ENCODE results near the gene RNF152.
A peak's percentile ranks its signal among the peaks of the same experiment; 100 is the strongest.

Gene RNF152

GRCh38 chr18:61893309-61893970 lies 633 bp upstream of the RNF152 start:
- TF ChIP-seq, protein P1, sequence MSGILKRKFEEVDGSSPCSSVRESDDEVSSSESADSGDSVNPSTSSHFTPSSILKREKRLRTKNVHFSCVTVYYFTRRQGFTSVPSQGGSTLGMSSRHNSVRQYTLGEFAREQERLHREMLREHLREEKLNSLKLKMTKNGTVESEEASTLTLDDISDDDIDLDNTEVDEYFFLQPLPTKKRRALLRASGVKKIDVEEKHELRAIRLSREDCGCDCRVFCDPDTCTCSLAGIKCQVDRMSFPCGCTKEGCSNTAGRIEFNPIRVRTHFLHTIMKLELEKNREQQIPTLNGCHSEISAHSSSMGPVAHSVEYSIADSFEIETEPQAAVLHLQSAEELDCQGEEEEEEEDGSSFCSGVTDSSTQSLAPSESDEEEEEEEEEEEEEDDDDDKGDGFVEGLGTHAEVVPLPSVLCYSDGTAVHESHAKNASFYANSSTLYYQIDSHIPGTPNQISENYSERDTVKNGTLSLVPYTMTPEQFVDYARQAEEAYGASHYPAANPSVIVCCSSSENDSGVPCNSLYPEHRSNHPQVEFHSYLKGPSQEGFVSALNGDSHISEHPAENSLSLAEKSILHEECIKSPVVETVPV (CRISPR knock-in tag; IDR thresholded peaks at IDR 0.05): no peak
- TF ChIP-seq CSDC2 (CRISPR knock-in tag; IDR thresholded peaks at IDR 0.05) (peak; percentile 85), ZFP3 (CRISPR knock-in tag; IDR thresholded peaks at IDR 0.05) (peak; percentile 78), BACH2 (CRISPR knock-in tag; IDR thresholded peaks at IDR 0.05; ENCODE audit: borderline replicate concordance) (0 out of 2 replicates have a peak, but pooled peaks have one; percentile 52), ARNTL (CRISPR knock-in tag; IDR thresholded peaks at IDR 0.05; ENCODE audit: borderline replicate concordance, low read depth) (peak; percentile 59; the same call in 1 of the 2 replicates), ZC3H10 (CRISPR knock-in tag; IDR thresholded peaks at IDR 0.05) (no peak), SNAI2 (CRISPR knock-in tag; IDR thresholded peaks at IDR 0.05) (peak; percentile 83; the same call in 1 of the 2 replicates), ISL1 (CRISPR knock-in tag; IDR thresholded peaks at IDR 0.05) (no peak), ZNF70 (CRISPR knock-in tag; IDR thresholded peaks at IDR 0.05) (peak; percentile 36; the same call in 1 of the 2 replicates), TCF4 (CRISPR knock-in tag; IDR thresholded peaks at IDR 0.05; ENCODE audit: borderline replicate concordance) (no peak), POU6F1 (CRISPR knock-in tag; IDR thresholded peaks at IDR 0.05; ENCODE audit: borderline replicate concordance, low read depth) (no peak), ZNF565 (CRISPR knock-in tag; conservative IDR thresholded peaks at IDR 0.05; ENCODE audit: low read depth) (0 out of 2 replicates have a peak, but pooled peaks have one; percentile 38), PPARA (CRISPR knock-in tag; IDR thresholded peaks at IDR 0.05; ENCODE audit: borderline replicate concordance) (no peak), ZFP30 (CRISPR knock-in tag; IDR thresholded peaks at IDR 0.05) (0 out of 2 replicates have a peak, but pooled peaks have one; percentile 20), ZNF8 (CRISPR knock-in tag; IDR thresholded peaks at IDR 0.05) (0 out of 2 replicates have a peak, but pooled peaks have one; percentile 9)
- TF ChIP-seq, protein P2, sequence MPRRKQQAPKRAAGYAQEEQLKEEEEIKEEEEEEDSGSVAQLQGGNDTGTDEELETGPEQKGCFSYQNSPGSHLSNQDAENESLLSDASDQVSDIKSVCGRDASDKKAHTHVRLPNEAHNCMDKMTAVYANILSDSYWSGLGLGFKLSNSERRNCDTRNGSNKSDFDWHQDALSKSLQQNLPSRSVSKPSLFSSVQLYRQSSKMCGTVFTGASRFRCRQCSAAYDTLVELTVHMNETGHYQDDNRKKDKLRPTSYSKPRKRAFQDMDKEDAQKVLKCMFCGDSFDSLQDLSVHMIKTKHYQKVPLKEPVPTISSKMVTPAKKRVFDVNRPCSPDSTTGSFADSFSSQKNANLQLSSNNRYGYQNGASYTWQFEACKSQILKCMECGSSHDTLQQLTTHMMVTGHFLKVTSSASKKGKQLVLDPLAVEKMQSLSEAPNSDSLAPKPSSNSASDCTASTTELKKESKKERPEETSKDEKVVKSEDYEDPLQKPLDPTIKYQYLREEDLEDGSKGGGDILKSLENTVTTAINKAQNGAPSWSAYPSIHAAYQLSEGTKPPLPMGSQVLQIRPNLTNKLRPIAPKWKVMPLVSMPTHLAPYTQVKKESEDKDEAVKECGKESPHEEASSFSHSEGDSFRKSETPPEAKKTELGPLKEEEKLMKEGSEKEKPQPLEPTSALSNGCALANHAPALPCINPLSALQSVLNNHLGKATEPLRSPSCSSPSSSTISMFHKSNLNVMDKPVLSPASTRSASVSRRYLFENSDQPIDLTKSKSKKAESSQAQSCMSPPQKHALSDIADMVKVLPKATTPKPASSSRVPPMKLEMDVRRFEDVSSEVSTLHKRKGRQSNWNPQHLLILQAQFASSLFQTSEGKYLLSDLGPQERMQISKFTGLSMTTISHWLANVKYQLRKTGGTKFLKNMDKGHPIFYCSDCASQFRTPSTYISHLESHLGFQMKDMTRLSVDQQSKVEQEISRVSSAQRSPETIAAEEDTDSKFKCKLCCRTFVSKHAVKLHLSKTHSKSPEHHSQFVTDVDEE (CRISPR knock-in tag; IDR thresholded peaks at IDR 0.05): peak; percentile 94
- ATAC-seq: peak; percentile 34

GRCh38 chr18:61891894-61892293 lies 913 bp downstream of the RNF152 start:
- TF ChIP-seq TCF4 (CRISPR knock-in tag; IDR thresholded peaks at IDR 0.05; ENCODE audit: borderline replicate concordance) (peak; percentile 16; the same call in 1 of the 2 replicates), ZNF565 (CRISPR knock-in tag; conservative IDR thresholded peaks at IDR 0.05; ENCODE audit: low read depth) (no peak)
- ATAC-seq: no peak

DNA sequence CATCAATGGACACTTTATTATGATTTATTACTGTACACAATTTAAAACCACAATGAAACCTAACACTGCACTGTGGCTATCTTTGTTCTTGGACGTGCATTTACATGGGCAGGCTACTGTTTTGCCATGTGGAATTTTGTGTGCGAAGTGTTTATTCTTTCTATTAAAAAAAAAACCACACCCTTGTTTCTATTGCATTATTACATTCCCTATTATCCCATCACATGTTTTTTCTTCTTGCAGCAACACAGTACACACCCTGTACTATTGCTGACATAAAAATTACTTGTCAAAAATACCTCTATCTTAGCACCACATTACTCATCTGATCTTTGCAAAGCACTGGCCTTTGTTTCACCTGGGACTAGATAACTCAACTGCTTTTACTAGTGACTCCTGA lies 1.5 kb downstream of the RNF152 start:
- no peak for ATAC-seq
- TF ChIP-seq CSDC2 (CRISPR knock-in tag; IDR thresholded peaks at IDR 0.05) (no peak), ZC3H10 (CRISPR knock-in tag; IDR thresholded peaks at IDR 0.05) (no peak), POU6F1 (CRISPR knock-in tag; IDR thresholded peaks at IDR 0.05; ENCODE audit: borderline replicate concordance, low read depth) (no peak)

DNA sequence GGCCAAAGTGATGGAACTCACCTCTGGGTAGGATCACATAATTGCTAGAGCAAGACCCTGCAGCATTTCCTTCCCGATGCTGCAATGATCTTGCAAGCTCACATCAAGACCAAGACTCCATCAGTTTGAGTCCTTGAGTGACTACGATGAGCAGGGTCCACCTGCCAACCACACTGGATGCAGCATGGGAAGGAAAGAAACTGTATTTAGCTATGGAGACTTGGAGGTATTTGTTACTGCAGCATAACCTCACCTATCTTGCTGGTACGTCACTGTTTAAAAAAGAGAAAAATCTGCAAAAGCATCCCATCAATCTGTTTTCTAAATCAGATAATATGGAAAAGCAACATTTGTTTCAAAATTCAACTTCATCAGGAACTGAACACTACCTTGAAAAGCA lies 2.5 kb downstream of the RNF152 start:
- no peak for ATAC-seq
- TF ChIP-seq ZNF70 (CRISPR knock-in tag; IDR thresholded peaks at IDR 0.05): no peak
- no peak for TF ChIP-seq TCF4 (CRISPR knock-in tag; IDR thresholded peaks at IDR 0.05; ENCODE audit: borderline replicate concordance)
- no peak for TF ChIP-seq ISL1 (CRISPR knock-in tag; IDR thresholded peaks at IDR 0.05)
- TF ChIP-seq BACH2 (CRISPR knock-in tag; IDR thresholded peaks at IDR 0.05; ENCODE audit: borderline replicate concordance): no peak
- TF ChIP-seq ESRRG (CRISPR knock-in tag; IDR thresholded peaks at IDR 0.05): no peak
- TF ChIP-seq OSR1 (CRISPR knock-in tag; IDR thresholded peaks at IDR 0.05): no peak
- no peak for TF ChIP-seq ARNTL (CRISPR knock-in tag; IDR thresholded peaks at IDR 0.05; ENCODE audit: borderline replicate concordance, low read depth)
- no peak for TF ChIP-seq CSDC2 (CRISPR knock-in tag; IDR thresholded peaks at IDR 0.05)
- TF ChIP-seq ZFP30 (CRISPR knock-in tag; IDR thresholded peaks at IDR 0.05): no peak
- no peak for TF ChIP-seq ZNF565 (CRISPR knock-in tag; conservative IDR thresholded peaks at IDR 0.05; ENCODE audit: low read depth)
- no peak for TF ChIP-seq ZNF8 (CRISPR knock-in tag; IDR thresholded peaks at IDR 0.05)
- TF ChIP-seq, protein P2 (CRISPR knock-in tag; IDR thresholded peaks at IDR 0.05): no peak
- no peak for TF ChIP-seq GLIS3 (CRISPR knock-in tag; IDR thresholded peaks at IDR 0.05)
- no peak for TF ChIP-seq TOX (CRISPR knock-in tag; IDR thresholded peaks at IDR 0.05; ENCODE audit: borderline replicate concordance)
- TF ChIP-seq, protein P3, sequence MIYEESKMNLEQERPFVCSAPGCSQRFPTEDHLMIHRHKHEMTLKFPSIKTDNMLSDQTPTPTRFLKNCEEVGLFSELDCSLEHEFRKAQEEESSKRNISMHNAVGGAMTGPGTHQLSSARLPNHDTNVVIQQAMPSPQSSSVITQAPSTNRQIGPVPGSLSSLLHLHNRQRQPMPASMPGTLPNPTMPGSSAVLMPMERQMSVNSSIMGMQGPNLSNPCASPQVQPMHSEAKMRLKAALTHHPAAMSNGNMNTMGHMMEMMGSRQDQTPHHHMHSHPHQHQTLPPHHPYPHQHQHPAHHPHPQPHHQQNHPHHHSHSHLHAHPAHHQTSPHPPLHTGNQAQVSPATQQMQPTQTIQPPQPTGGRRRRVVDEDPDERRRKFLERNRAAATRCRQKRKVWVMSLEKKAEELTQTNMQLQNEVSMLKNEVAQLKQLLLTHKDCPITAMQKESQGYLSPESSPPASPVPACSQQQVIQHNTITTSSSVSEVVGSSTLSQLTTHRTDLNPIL (CRISPR knock-in tag; IDR thresholded peaks at IDR 0.05; ENCODE audit: low read depth): no peak
